HepG2 (cell line): ENCODE results near the gene BASP1. TPM values are rescaled to one million over a fixed set of nuclear protein-coding genes. Genes with fewer than 3 reads are reported as not detected.
"Not testable (repeated sequence)": the region's sequence is repeated elsewhere in the genome, so short reads cannot be mapped to it uniquely, and the experiment has no call there.

ENCODE experiments used
- ATAC-seq: fragments of 200-7000 bp; cut with Tn5 transposase; 3 replicates; pipeline ENCODE4 v1.9.1; 2020; ENCODE audit warnings: mild to moderate bottlenecking, moderate library complexity
- BruUV-seq: library from RNA; stranded (reverse); fragments of 400-500 nt; replicated peaks from 2 replicates; lab custom pipeline; 2021; lab: Mats Ljungman, UMichigan
- CTCF ChIA-PET: fragments of 300-600 bp; formaldehyde crosslinking; extraction: SDS; loops from one replicate; lab custom pipeline; 2021; ENCODE audit warnings: low total read pairs, inconsistent platforms, low intra/inter-chr PET ratio; lab: Yijun Ruan, JAX
- POLR2A ChIA-PET: fragments of 350-600 bp; sonication (Branson Sonifier 250); formaldehyde crosslinking; loops from one replicate; lab custom pipeline; 2020; ENCODE audit warnings: antibody characterized with exemption, inconsistent platforms; lab: Yijun Ruan, JAX
- DNase-seq: peaks from one replicate; pipeline ENCODE4 v3.0.0-alpha.2; 2015; ENCODE audit warnings: low spot score
- FAIRE-seq: peaks from 3 replicates; lab custom pipeline; 2011; peaks lifted over from hg19 to GRCh38; lab: Jason Lieb, UNC
- H2AFZ ChIP-seq: one replicate; pipeline ENCODE4 v1.6.1; 2011; ENCODE audit warnings: low read length, inconsistent platforms
- H3K27ac ChIP-seq: fragments of 300-600 bp; 3 replicates; pipeline ENCODE4 v1.8.0; 2011; ENCODE audit warnings: mixed run types, mild to moderate bottlenecking, mixed read lengths, low read length, inconsistent platforms; ENCODE audit not compliant: insufficient read depth; ENCODE audit errors: extremely low read length
- H3K27me3 ChIP-seq, 2 experiments: fragments of 200-600 bp in 1 of 2; 2 replicates in 1 of 2; 3 replicates in 1 of 2; pipeline versions ENCODE4 v1.6.0 to v1.8.0; 2011; ENCODE audit warnings: low read length in 2 of 2, mild to moderate bottlenecking in 2 of 2, moderate library complexity in 2 of 2, inconsistent platforms in 1 of 2; ENCODE audit not compliant: insufficient read depth in 2 of 2, control insufficient read depth in 1 of 2
- H3K36me3 ChIP-seq, 2 experiments: fragments of 200-600 bp in 1 of 2; replicated peaks in 1 of 2; 2 replicates in 1 of 2; 3 replicates in 1 of 2; pipeline versions ENCODE4 v1.5.1 to v1.8.0; 2011; ENCODE audit warnings: low read length in 2 of 2, inconsistent platforms in 1 of 2; ENCODE audit not compliant: insufficient read depth in 2 of 2, control insufficient read depth in 1 of 2
- H3K4me1 ChIP-seq: 2 replicates; pipeline ENCODE4 v1.5.1; 2012; ENCODE audit warnings: low read length, inconsistent platforms; ENCODE audit not compliant: insufficient read depth
- H3K4me2 ChIP-seq: 2 replicates; pipeline ENCODE4 v1.6.0; 2011; ENCODE audit warnings: low read depth, low read length, inconsistent platforms
- H3K4me3 ChIP-seq, 3 experiments: fragments of 200-600 bp in 1 of 3; sonication (generic), shearing (Covaris generic) in 1 of 3; replicated peaks in 1 of 3; 2 replicates each; pipeline ENCODE4 v1.5.1; 2011 to 2016; ENCODE audit warnings: low read length in 3 of 3, inconsistent platforms in 2 of 3, low read depth in 2 of 3, mild to moderate bottlenecking in 2 of 3, control low read depth in 1 of 3, mixed read lengths in 1 of 3; ENCODE audit not compliant: insufficient read depth in 1 of 3
- H3K79me2 ChIP-seq: one replicate; pipeline ENCODE4 v1.6.1; 2011; ENCODE audit warnings: low read length, inconsistent platforms; ENCODE audit not compliant: insufficient read depth
- H3K9ac ChIP-seq: 2 replicates; pipeline ENCODE4 v1.6.0; 2011; ENCODE audit warnings: mild to moderate bottlenecking, low read depth, low read length, inconsistent platforms; ENCODE audit not compliant: insufficient read depth
- H3K9me3 ChIP-seq: 2 replicates; pipeline ENCODE4 v1.5.1; 2012; ENCODE audit warnings: mild to moderate bottlenecking, low read length
- H4K20me1 ChIP-seq: 2 replicates; pipeline ENCODE4 v1.6.0; 2011; ENCODE audit warnings: inconsistent platforms, mild to moderate bottlenecking, low read length, moderate library complexity; ENCODE audit not compliant: insufficient read depth
- GTF2F1 ChIP-seq: fragments of 150-350 bp; IDR thresholded peaks from 2 replicates; pipeline ENCODE4 v1.6.1; 2014; ENCODE audit warnings: low read length
- MAFK ChIP-seq, 2 experiments: IDR thresholded peaks in 1 of 2; conservative IDR thresholded peaks in 1 of 2; 2 replicates each; pipeline ENCODE4 v1.6.1; 2011; ENCODE audit warnings: improper control_type of control experiment in 2 of 2, low read length in 2 of 2
- NONO ChIP-seq, 2 experiments: fragments of 450-650 bp in 1 of 2; sonication (generic) in 1 of 2; formaldehyde crosslinking in 1 of 2; IDR thresholded peaks in 1 of 2; conservative IDR thresholded peaks in 1 of 2; 2 replicates each; pipeline versions ENCODE4 v1.6.1 to v1.8.0; 2017 to 2022; ENCODE audit warnings: mild to moderate bottlenecking in 1 of 2, missing genetic modification reagents in 1 of 2, moderate library complexity in 1 of 2
- NRL ChIP-seq: sonication (generic); formaldehyde crosslinking; IDR thresholded peaks from 2 replicates; pipeline ENCODE4 v1.5.0; 2020; ENCODE audit warnings: missing genetic modification reagents, mild to moderate bottlenecking, moderate library complexity, borderline replicate concordance
- SRSF1 ChIP-seq: fragments of 200-400 bp; formaldehyde crosslinking; optimal IDR thresholded peaks from 2 replicates; pipeline ENCODE3; 2017; ENCODE audit warnings: mild to moderate bottlenecking, low read depth, low read length, moderate library complexity
- ZBTB7B ChIP-seq: sonication (generic); formaldehyde crosslinking; IDR thresholded peaks from 2 replicates; pipeline ENCODE4 v1.4.0; 2020; ENCODE audit warnings: missing genetic modification reagents
- ZNF180 ChIP-seq: sonication (generic); formaldehyde crosslinking; IDR thresholded peaks from 2 replicates; pipeline ENCODE4 v1.4.0; 2020; ENCODE audit warnings: low read depth, missing genetic modification reagents, borderline replicate concordance
- ZNF281 ChIP-seq: sonication (generic); formaldehyde crosslinking; IDR thresholded peaks from 2 replicates; pipeline ENCODE4 v1.4.0; 2020; ENCODE audit warnings: missing genetic modification reagents, borderline replicate concordance
- ZNF672 ChIP-seq: sonication (generic); formaldehyde crosslinking; IDR thresholded peaks from 2 replicates; pipeline ENCODE4 v1.8.1; 2022; ENCODE audit warnings: missing genetic modification reagents
- ZNF761 ChIP-seq: sonication (generic); formaldehyde crosslinking; conservative IDR thresholded peaks from 2 replicates; pipeline ENCODE4 v1.4.0; 2020; ENCODE audit warnings: mild to moderate bottlenecking, missing genetic modification reagents
- WGBS: methylation state at CpG from one replicate; pipeline ENCODE4 v1.1.6; 2017; ENCODE audit warnings: low lambda C conversion rate; 5-methylcytosine and 5-hydroxymethylcytosine counted together
- in situ Hi-C: cut with HindIII; loops from 2 replicates; pipeline ENCODE4 v1.10.0; 2017; ENCODE audit warnings: low pct_unique_long_range_greater_than_20kb; ENCODE audit not compliant: extremely low pct_ligation_motif_present
- intact Hi-C: fragments of 100-400 bp; cut with micrococcal nuclease; formaldehyde crosslinking; loops from one replicate; pipeline ENCODE4 v1.10.0; 2022; ENCODE audit not compliant: unreplicated experiment
- polyA plus RNA-seq, 8 experiments: library from polyadenylated mRNA; depleted of rRNA in 3 of 8; stranded (reverse) in 7 of 8; unstranded in 1 of 8; fragments of >200 nt; fragmentation: Illumina TruSeq in 4 of 8; extraction: Trizol in 4 of 8; gene quantifications; 2 replicates each; pipeline versions ENCODE4 v1.2.1 to v1.2.3, GENCODE V29; 2011 to 2016; ENCODE audit warnings: low read depth in 4 of 8, missing spikeins in 1 of 8, mixed read lengths in 1 of 8; ENCODE audit not compliant: insufficient read depth in 1 of 8
- total RNA-seq, 5 experiments: library from RNA; depleted of rRNA; stranded (reverse); fragments of >200 nt; fragmentation: Illumina TruSeq; extraction: Trizol; gene quantifications; 2 replicates each; pipeline ENCODE4 v1.2.3, GENCODE V29; 2016; ENCODE audit warnings: low read depth in 1 of 5

BASP1 gene
- total and polyA plus RNA-seq, 2 of the 13 experiments (the other 11 are each of a cell fraction or from before 2014, with no cell fraction given), result 0.04 TPM; not detected in 1

GRCh38 chr5:17305964-17306725 is 88.7 kb downstream of the BASP1 start (continued):
- TF ChIP-seq ZNF281 (CRISPR knock-in tag), result no peak
- TF ChIP-seq NRL (CRISPR knock-in tag), result no peak
- no peak for TF ChIP-seq NONO (IDR thresholded peaks at IDR 0.05)
- no peak for TF ChIP-seq NONO (CRISPR knock-in tag; conservative IDR thresholded peaks at IDR 0.05)
- no peak for TF ChIP-seq GTF2F1

- intact Hi-C loops, result no loop called here
- Histone ChIP-seq H3K4me1 (no peaks in the 10 kb centered on the region), H2AFZ (no peak overlapping the region), H4K20me1 (no peaks in the 10 kb centered on the region), H3K36me3 (no peaks in the 10 kb centered on the region), H3K27me3 (no peaks in the 10 kb centered on the region; a peak in 1 of 5 replicates), H3K27ac (no peak overlapping the region), H3K9ac (no peak overlapping the region), H3K4me3 (no peak overlapping the region), H3K9me3 (no peaks in the 10 kb centered on the region), H3K4me2 (no peak overlapping the region), H3K79me2 (no peaks in the 10 kb centered on the region)
- FAIRE-seq, result no peak
- BruUV-seq, result no TSS peak
- ChIA-PET CTCF (no interaction called here), POLR2A (no interaction called here)
- in situ Hi-C loops, result no loop called here
- DNase-seq, result no peak
- TF ChIP-seq ZNF761 (no peak), MAFK (conservative IDR thresholded peaks at IDR 0.05 in 1 of 2, IDR thresholded peaks at IDR 0.05 in 1 of 2; ENCODE audit: low read length in 2 of 2) (no peak), ZNF180 (no peak), SRSF1 (no peak), ZBTB7B (CRISPR knock-in tag) (no peak), ZNF672 (CRISPR knock-in tag) (no peak)
- no peak for ATAC-seq
- WGBS, result 70% methylated on average over 14 of the region's 14 CpGs
Observed at GRCh38 chr5:17306726-17307091, 89.3 kb downstream of the BASP1 start.

GRCh38 chr5:17307440-17307839 is 90.0 kb downstream of the BASP1 start:
- FAIRE-seq, H3K4me3 ChIP-seq, H3K27ac ChIP-seq, H3K27me3 ChIP-seq, BruUV-seq, in situ Hi-C loops, CTCF ChIA-PET, H4K20me1 ChIP-seq, H3K36me3 ChIP-seq, H3K9ac ChIP-seq, ATAC-seq, POLR2A ChIA-PET, H3K4me2 ChIP-seq, intact Hi-C loops, H3K79me2 ChIP-seq, H3K9me3 ChIP-seq, H3K4me1 ChIP-seq, H2AFZ ChIP-seq, DNase-seq: not testable (repeated sequence)
- WGBS, result 3% methylated on average over 4 of the region's 4 CpGs
